Endothelial cell (in vitro differentiated cells): Measurements from ENCODE around the gene C15orf40. TPM values are rescaled to one million over a fixed set of nuclear protein-coding genes. Genes with fewer than 3 reads are reported as not detected.
"Not testable (repeated sequence)": the region's sequence is repeated elsewhere in the genome, so short reads cannot be mapped to it uniquely, and the experiment has no call there.

Experiments used
- DNase-seq: peaks from one replicate; pipeline ENCODE4 v3.0.0; 2021; ENCODE audit warnings: low spot score
- H3K27ac Mint-ChIP-seq: one replicate; pipeline ENCODE4 v1.8.0; 2021; ENCODE audit warnings: mixed read lengths, inconsistent platforms; ENCODE audit not compliant: unreplicated experiment
- H3K27me3 Mint-ChIP-seq: one replicate; pipeline ENCODE4 v1.8.0; 2021; ENCODE audit warnings: mild to moderate bottlenecking, moderate library complexity, mixed read lengths, inconsistent platforms; ENCODE audit not compliant: unreplicated experiment
- H3K36me3 Mint-ChIP-seq: one replicate; pipeline ENCODE4 v1.8.0; 2021; ENCODE audit warnings: mild to moderate bottlenecking, low read depth, mixed read lengths, inconsistent platforms; ENCODE audit not compliant: unreplicated experiment
- H3K4me1 Mint-ChIP-seq: one replicate; pipeline ENCODE4 v1.8.0; 2021; ENCODE audit warnings: mild to moderate bottlenecking, mixed read lengths, inconsistent platforms; ENCODE audit not compliant: unreplicated experiment
- H3K4me3 Mint-ChIP-seq: one replicate; pipeline ENCODE4 v1.8.0; 2021; ENCODE audit warnings: mild to moderate bottlenecking, mixed read lengths, inconsistent platforms; ENCODE audit not compliant: unreplicated experiment
- H3K9me3 Mint-ChIP-seq: one replicate; pipeline ENCODE4 v1.8.0; 2021; ENCODE audit warnings: mixed read lengths, inconsistent platforms; ENCODE audit not compliant: unreplicated experiment
- CTCF ChIP-seq: fragments of 200-600 bp; sonication (generic); IDR thresholded peaks from one replicate; pipeline ENCODE4 v1.5.0; 2021; ENCODE audit warnings: antibody characterized with exemption; ENCODE audit not compliant: unreplicated experiment
- total RNA-seq: library from RNA; stranded (reverse); fragmentation: NEBNext Ultra II Directional; extraction: Animal tissue kit (Norgen Biotek cat#: 25700); gene quantifications from one replicate; pipeline ENCODE4 v1.2.1, GENCODE V29; 2021; ENCODE audit not compliant: unreplicated experiment

Gene C15orf40
- total RNA-seq, 1 donor from 2014 or later: 17.4 TPM

GRCh38 chr15:83046558-83047127 is 35.2 kb upstream of the C15orf40 start:
- no peaks in the 10 kb centered on the region for H3K9me3 Mint-ChIP-seq
- H3K4me3 Mint-ChIP-seq: no peak overlapping the region
- TF ChIP-seq CTCF: no peak
- peaks cover 3% of the 10 kb centered on the region for H3K27me3 Mint-ChIP-seq
- peaks cover 19% of the 10 kb centered on the region for H3K36me3 Mint-ChIP-seq
- no peaks in the 10 kb centered on the region for H3K4me1 Mint-ChIP-seq
- no peak overlapping the region for H3K27ac Mint-ChIP-seq
- no peak for DNase-seq

- Mint-ChIP-seq H3K9me3 (no peaks in the 10 kb centered on the region), H3K27me3 (peaks cover 6% of the 10 kb centered on the region), H3K4me3 (no peak overlapping the region), H3K27ac (no peak overlapping the region), H3K36me3 (peaks cover 32% of the 10 kb centered on the region), H3K4me1 (no peaks in the 10 kb centered on the region)
- no peak for TF ChIP-seq CTCF
- DNase-seq: no peak
Observed at GRCh38 chr15:83044156-83044555, 32.7 kb upstream of the C15orf40 start.

GRCh38 chr15:83039206-83039605 is 27.8 kb upstream of the C15orf40 start:
- peak overlapping the region; percentile 2 for H3K4me3 Mint-ChIP-seq
- H3K36me3 Mint-ChIP-seq: peaks cover 37% of the 10 kb centered on the region
- peaks cover 4% of the 10 kb centered on the region for H3K27me3 Mint-ChIP-seq
- no peaks in the 10 kb centered on the region for H3K4me1 Mint-ChIP-seq
- no peak for DNase-seq
- no peaks in the 10 kb centered on the region for H3K9me3 Mint-ChIP-seq
- TF ChIP-seq CTCF: no peak
- H3K27ac Mint-ChIP-seq: no peak overlapping the region

- DNase-seq: no peak
- Mint-ChIP-seq H3K36me3 (peaks cover 30% of the 10 kb centered on the region), H3K9me3 (no peaks in the 10 kb centered on the region), H3K4me1 (no peaks in the 10 kb centered on the region), H3K4me3 (no peak overlapping the region), H3K27me3 (peaks cover 4% of the 10 kb centered on the region), H3K27ac (no peak overlapping the region)
- no peak for TF ChIP-seq CTCF
Observed at GRCh38 chr15:83036253-83036652, 24.8 kb upstream of the C15orf40 start.

- peaks cover 22% of the 10 kb centered on the region for H3K36me3 Mint-ChIP-seq
- H3K27me3 Mint-ChIP-seq, H3K4me3 Mint-ChIP-seq, H3K9me3 Mint-ChIP-seq, DNase-seq, H3K4me1 Mint-ChIP-seq, H3K27ac Mint-ChIP-seq: not testable (repeated sequence)
Observed at GRCh38 chr15:83031234-83031633, 19.8 kb upstream of the C15orf40 start.

GRCh38 chr15:83030021-83030420 is 18.6 kb upstream of the C15orf40 start:
- Mint-ChIP-seq H3K4me3 (no peak overlapping the region), H3K36me3 (peaks cover 22% of the 10 kb centered on the region), H3K27ac (no peak overlapping the region), H3K9me3 (no peaks in the 10 kb centered on the region), H3K27me3 (no peaks in the 10 kb centered on the region), H3K4me1 (no peaks in the 10 kb centered on the region)
- DNase-seq: no peak
- TF ChIP-seq CTCF: no peak
